ENCODE results near the gene SLC12A4. TPM values are rescaled to one million over a fixed set of nuclear protein-coding genes. Genes with fewer than 3 reads are reported as not detected.

Gene SLC12A4
- polyA plus RNA-seq, 2 of the 4 experiments (the other 2 are of a cell fraction) = 18.2 to 33.2 TPM

- Histone ChIP-seq H3K9me3 (no peaks in the 10 kb centered on the region), H3K4me1 (no peaks in the 10 kb centered on the region), H3K4me3 (no peak within 1 kb of the TSS), H3K4me2 (no peak within 1 kb of the TSS), H3K27ac (no peak within 1 kb of the TSS)
- ChIA-PET POLR2A (interaction anchor here (1.4 kb wide), 1 partner anchor 8 kb away, joined by 5 read pairs; no protein-coding TSS in a partner anchor), CTCF (interaction anchor here (1.0 to 6.3 kb wide), 8 partner anchors 8 to 121 kb away, joined by 3 to 54 read pairs (median 5); partner anchors contain the start of gene PSMB10)
- TF ChIP-seq REST (IDR thresholded peaks at IDR 0.05) (no peak), NR3C1 (IDR thresholded peaks at IDR 0.05) (no peak), TFCP2L1 (CRISPR knock-in tag; IDR thresholded peaks at IDR 0.05) (no peak), ATOH8 (CRISPR knock-in tag; IDR thresholded peaks at IDR 0.05; ENCODE audit: low read depth) (no peak), TP53 (CRISPR knock-in tag; IDR thresholded peaks at IDR 0.05) (no peak), ELK1 (IDR thresholded peaks at IDR 0.05; ENCODE audit: low read depth, low read length) (no peak), POLR2A (IDR thresholded peaks at IDR 0.05; ENCODE audit: low read length) (no peak)
- DNase-seq (ENCODE audit: low read depth in 1 of 2, low spot score in 1 of 2) = no peak
- no peak for FAIRE-seq
- ATAC-seq = no peak; a peak in 1 of 6 replicates
- WGBS (ENCODE audit: missing lambda C conversion rate) = 87% methylated on average over 21 of the region's 23 CpGs
Measured at GRCh38 chr16:67943619-67944504, 24.6 kb downstream of the SLC12A4 start, which contains the start of gene LCAT. Gene LCAT, minus strand, starts transcription at chr16:67944120. Its CDS starts 19 bp downstream, at chr16:67944101.

GRCh38 chr16:67943256-67943618 is 25.2 kb downstream of the SLC12A4 start:
- no peak for DNase-seq (ENCODE audit: low read depth in 1 of 2, low spot score in 1 of 2)
- H3K9me3 ChIP-seq = no peaks in the 10 kb centered on the region
- H3K4me2 ChIP-seq = no peak overlapping the region
- H3K4me1 ChIP-seq = no peaks in the 10 kb centered on the region
- FAIRE-seq = no peak
- no peak for ATAC-seq
- no peak overlapping the region for H3K4me3 ChIP-seq
- WGBS (ENCODE audit: missing lambda C conversion rate) = 81% methylated on average over 4 of the region's 6 CpGs
- H3K27ac ChIP-seq = no peak overlapping the region
- ChIA-PET POLR2A (no interaction called here), CTCF (interaction anchor here (0.6 to 5.2 kb wide), 9 partner anchors 10 to 284 kb away, joined by 3 to 54 read pairs (median 5); no protein-coding TSS in a partner anchor)
- TF ChIP-seq RARB (CRISPR knock-in tag; IDR thresholded peaks at IDR 0.05) = no peak

GRCh38 chr16:67942510-67943255 is 25.8 kb downstream of the SLC12A4 start:
- CTCF ChIA-PET = interaction anchor here (0.6 to 5.2 kb wide), 22 partner anchors 10 to 421 kb away, joined by 3 to 54 read pairs (median 4); no protein-coding TSS in a partner anchor
- POLR2A ChIA-PET = no interaction called here
- H3K4me1 ChIP-seq = no peaks in the 10 kb centered on the region
- H3K4me3 ChIP-seq = no peak overlapping the region
- ATAC-seq (peak in 1 of 2 experiments; percentile 30; a peak in 3 of 6 replicates), FAIRE-seq (no peak), DNase-seq (ENCODE audit: low read depth in 1 of 2, low spot score in 1 of 2) (no peak)
- no peaks in the 10 kb centered on the region for H3K9me3 ChIP-seq
- 0 out of 2 replicates have a peak, but pooled peaks have one; percentile 6 for TF ChIP-seq MAX (IDR thresholded peaks at IDR 0.05)
- TF ChIP-seq CBX2 (IDR thresholded peaks at IDR 0.05; ENCODE audit: borderline replicate concordance, low read depth) = no peak
- no peak overlapping the region for H3K4me2 ChIP-seq
- H3K27ac ChIP-seq = no peak overlapping the region
- WGBS (ENCODE audit: missing lambda C conversion rate) = 92% methylated on average over 24 of the region's 27 CpGs

All from A549 (cell line).